H7 (cell line): ENCODE data around the gene EPHB1. TPM values are rescaled to one million over a fixed set of nuclear protein-coding genes. Genes with fewer than 3 reads are reported as not detected.
"Not testable (repeated sequence)": the region's sequence is repeated elsewhere in the genome, so short reads cannot be mapped to it uniquely, and the experiment has no call there.

Experiments used
- DNase-seq: peaks from one replicate; pipeline ENCODE4 v3.0.0; 2012
- H3K27me3 ChIP-seq: 2 replicates; pipeline ENCODE4 v1.6.0; 2011; ENCODE audit warnings: mild to moderate bottlenecking, low read length; ENCODE audit not compliant: control insufficient read depth, insufficient read depth
- H3K36me3 ChIP-seq: replicated peaks from 2 replicates; pipeline ENCODE4 v1.5.1; 2011; ENCODE audit warnings: low read length; ENCODE audit not compliant: control insufficient read depth, insufficient read depth
- H3K4me3 ChIP-seq: 2 replicates; pipeline ENCODE4 v1.5.1; 2011; ENCODE audit warnings: low read depth, mild to moderate bottlenecking, control low read depth, low read length, moderate library complexity; ENCODE audit not compliant: insufficient read depth
- total RNA-seq: library from RNA; depleted of rRNA; stranded (reverse); fragments of >200 nt; shearing (Covaris generic); gene quantifications from 2 replicates; pipeline ENCODE4 v1.2.3, GENCODE V29; 2014

The EPHB1 gene
- total RNA-seq, 1 experiment from 2014 or later = 3.3 TPM

- Histone ChIP-seq H3K36me3 (no peaks in the 10 kb centered on the region), H3K4me3 (no peak overlapping the region), H3K27me3 (no peaks in the 10 kb centered on the region)
- DNase-seq = no peak
Measured at GRCh38 chr3:134766290-134766689, 28.8 kb upstream of the EPHB1 start.

DNA sequence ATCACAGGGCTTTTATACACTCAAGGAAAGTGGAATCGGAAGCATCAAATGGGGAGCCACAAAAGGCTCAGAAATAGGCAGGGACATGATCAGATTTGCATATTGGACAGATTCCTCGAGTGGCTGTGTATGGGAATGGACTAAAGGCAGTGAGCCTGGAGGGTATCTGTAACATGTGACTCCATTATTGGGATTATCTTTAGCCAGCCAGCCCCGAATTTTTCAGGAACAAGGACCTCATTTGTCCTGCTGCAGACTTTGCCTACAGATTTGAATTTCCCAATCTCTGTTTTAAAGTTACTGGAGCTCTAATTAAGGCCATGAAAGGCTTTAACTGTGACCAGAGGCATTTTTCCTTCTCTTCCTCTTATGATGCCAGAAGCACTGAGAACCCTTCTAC lies 26.9 kb upstream of the EPHB1 start:
- no peak for DNase-seq
- Histone ChIP-seq H3K4me3 (no peak overlapping the region), H3K36me3 (no peaks in the 10 kb centered on the region), H3K27me3 (no peaks in the 10 kb centered on the region)

DNA sequence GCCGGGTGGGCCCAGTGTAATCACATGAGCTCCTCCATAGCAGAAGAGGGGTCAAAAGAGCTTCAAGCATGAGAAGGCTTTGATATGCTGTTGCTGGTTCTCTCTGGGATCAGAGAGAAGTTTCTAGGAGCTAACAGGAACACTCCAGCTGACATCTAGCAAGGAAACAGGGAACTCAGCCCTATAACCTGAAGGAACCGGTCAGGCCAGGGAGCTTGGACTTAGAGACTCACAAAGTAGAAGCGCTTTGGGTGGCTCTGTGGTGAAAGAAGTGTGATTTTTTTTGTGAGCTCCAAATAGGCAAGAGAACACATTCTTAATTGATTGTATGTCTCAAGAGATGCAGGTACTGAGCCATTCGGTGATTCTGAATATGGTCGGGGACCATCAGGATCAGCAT lies 26.2 kb upstream of the EPHB1 start:
- Histone ChIP-seq H3K27me3 (no peaks in the 10 kb centered on the region), H3K36me3 (no peaks in the 10 kb centered on the region), H3K4me3 (no peak overlapping the region)
- DNase-seq = no peak

DNA sequence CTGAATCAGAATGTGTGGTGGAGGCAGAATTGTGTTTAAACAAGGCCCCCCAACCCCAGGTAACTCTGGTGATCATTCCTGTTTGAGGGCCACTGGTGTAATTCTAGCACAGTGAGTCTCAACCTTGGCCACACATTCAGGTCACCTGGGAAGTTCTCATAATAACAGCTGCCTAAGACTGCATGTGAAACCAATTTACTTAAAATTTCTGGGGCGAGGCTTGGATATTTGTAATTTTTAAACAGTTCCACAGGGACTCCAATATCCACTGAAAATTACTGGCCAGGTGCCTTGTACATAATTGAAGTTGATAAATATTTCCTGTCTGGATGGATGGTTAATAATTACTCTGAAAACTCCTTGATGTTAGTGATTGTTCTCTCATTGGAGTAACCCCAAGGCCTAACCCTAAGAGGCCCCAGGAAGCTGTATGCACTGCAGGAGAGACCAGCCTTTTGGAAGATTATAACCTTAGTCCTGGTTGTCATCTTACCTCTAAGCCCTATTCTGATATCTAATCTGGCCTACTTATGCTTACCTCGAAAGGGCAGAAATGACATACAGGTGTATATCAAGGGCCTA lies 25.7 kb upstream of the EPHB1 start:
- no peaks in the 10 kb centered on the region for H3K27me3 ChIP-seq
- DNase-seq = no peak
- no peak overlapping the region for H3K4me3 ChIP-seq
- H3K36me3 ChIP-seq = no peaks in the 10 kb centered on the region

DNA sequence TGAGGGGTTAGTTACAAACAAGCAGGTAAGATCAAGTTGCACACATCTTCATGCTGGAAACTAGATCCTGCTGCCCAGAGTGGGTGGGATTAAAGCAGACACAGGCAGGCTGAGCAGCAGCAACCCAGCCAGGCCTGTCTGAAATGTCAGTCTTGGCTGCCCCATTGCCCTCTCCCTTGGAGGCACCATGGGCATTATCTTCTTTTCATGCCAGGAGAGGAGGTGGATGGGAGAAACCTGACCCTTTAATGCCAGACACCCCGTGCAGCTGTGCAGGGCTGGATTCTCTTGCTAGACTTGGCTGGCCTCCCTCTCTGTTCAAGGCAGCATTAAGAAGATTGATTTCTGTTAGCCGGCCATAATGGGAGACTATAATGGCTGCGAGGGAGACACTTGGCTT lies 23.0 kb upstream of the EPHB1 start:
- no peak for DNase-seq
- Histone ChIP-seq H3K36me3 (no peaks in the 10 kb centered on the region), H3K27me3 (no peaks in the 10 kb centered on the region), H3K4me3 (no peak overlapping the region)

GRCh38 chr3:134772591-134772990 lies 22.5 kb upstream of the EPHB1 start:
- Histone ChIP-seq H3K27me3 (no peaks in the 10 kb centered on the region), H3K36me3 (no peaks in the 10 kb centered on the region), H3K4me3 (no peak overlapping the region)
- DNase-seq = no peak

DNA sequence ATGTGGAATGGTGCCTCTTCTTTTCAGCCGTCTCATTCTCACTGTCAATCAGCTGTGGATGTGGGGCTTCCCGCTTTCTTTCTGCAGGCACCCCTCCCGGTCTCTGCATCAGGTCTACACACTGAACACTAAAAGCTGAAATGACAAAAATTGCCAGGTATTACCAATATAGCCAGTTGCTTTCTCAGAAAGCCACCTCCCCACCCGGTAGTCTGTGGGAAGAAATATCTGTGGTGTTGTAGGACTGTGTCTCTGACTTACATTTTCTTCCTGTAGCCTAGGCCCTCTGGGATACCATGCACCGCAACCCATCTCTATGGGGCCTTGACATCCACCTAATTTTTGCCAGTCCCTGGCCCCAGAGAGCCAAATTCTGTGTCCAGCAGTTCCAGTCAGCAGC lies 19.2 kb upstream of the EPHB1 start:
- Histone ChIP-seq H3K4me3 (no peak overlapping the region), H3K27me3 (no peaks in the 10 kb centered on the region), H3K36me3 (no peaks in the 10 kb centered on the region)
- DNase-seq = no peak

- H3K27me3 ChIP-seq = no peaks in the 10 kb centered on the region
- H3K4me3 ChIP-seq = no peak overlapping the region
- no peak for DNase-seq
- no peaks in the 10 kb centered on the region for H3K36me3 ChIP-seq
Measured at GRCh38 chr3:134776518-134776917, 18.5 kb upstream of the EPHB1 start.

DNA sequence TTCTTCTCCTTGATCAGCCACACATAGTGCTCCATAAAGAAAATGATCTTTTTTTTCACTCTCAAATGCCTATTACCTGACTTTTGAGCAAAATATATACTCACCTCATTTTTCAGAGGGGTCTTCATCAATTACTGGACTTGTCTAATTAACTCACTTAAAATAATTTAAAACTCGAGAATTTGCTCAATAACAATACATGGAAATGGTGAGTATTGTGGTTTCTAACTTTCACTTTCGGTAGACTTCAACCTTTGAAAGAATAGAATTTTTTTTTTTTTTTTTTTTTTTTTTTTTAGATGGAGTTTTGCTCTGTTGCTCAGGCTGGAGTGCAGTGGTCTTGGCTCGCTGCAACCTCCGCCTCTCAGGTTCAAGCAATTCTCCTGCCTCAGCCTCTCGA lies 17.7 kb upstream of the EPHB1 start:
- Histone ChIP-seq H3K4me3 (no peak overlapping the region), H3K36me3 (no peaks in the 10 kb centered on the region), H3K27me3 (no peaks in the 10 kb centered on the region)
- DNase-seq = no peak

- not testable (repeated sequence) for H3K36me3 ChIP-seq, H3K27me3 ChIP-seq, H3K4me3 ChIP-seq, DNase-seq
Measured at GRCh38 chr3:134788283-134788682, 6.8 kb upstream of the EPHB1 start.

DNA sequence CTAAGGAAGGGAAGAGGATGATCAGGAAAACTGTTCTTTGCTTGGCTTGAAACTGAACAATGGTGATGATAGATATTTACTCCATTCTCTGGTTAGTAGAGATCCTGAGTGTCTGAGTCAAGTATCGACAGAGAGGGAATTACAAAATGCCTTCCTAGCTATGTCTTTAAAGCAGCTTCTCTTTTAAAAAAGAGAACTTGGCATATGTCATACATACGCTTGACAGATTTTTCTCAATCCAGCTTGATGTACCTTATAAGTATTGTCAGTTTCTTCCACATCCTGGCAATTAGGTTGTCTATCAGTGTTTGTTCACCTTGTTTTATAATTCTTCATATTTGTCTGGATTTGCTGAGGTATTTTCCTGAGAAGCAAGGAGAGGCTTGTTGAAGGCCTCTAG lies 5.0 kb upstream of the EPHB1 start:
- no peak for DNase-seq
- Histone ChIP-seq H3K27me3 (peaks cover 4% of the 10 kb centered on the region), H3K4me3 (no peak overlapping the region), H3K36me3 (no peaks in the 10 kb centered on the region)

GRCh38 chr3:134791992-134792391 lies 3.1 kb upstream of the EPHB1 start:
- H3K36me3 ChIP-seq = no peaks in the 10 kb centered on the region
- DNase-seq = no peak
- H3K27me3 ChIP-seq = peaks cover 21% of the 10 kb centered on the region
- no peak overlapping the region for H3K4me3 ChIP-seq

- Histone ChIP-seq H3K4me3 (no peak overlapping the region), H3K36me3 (no peaks in the 10 kb centered on the region), H3K27me3 (peaks cover 28% of the 10 kb centered on the region)
- DNase-seq = no peak
Measured at GRCh38 chr3:134792700-134793099, 2.4 kb upstream of the EPHB1 start.

- Histone ChIP-seq H3K27me3 (peaks cover 37% of the 10 kb centered on the region), H3K36me3 (no peaks in the 10 kb centered on the region), H3K4me3 (no peak overlapping the region)
- DNase-seq = no peak
Measured at GRCh38 chr3:134793562-134793961, 1.5 kb upstream of the EPHB1 start.

- Histone ChIP-seq H3K4me3 (no peak overlapping the region), H3K27me3 (peaks cover 40% of the 10 kb centered on the region), H3K36me3 (no peaks in the 10 kb centered on the region)
- DNase-seq = no peak
Measured at GRCh38 chr3:134794323-134794722, 737 bp upstream of the EPHB1 start.

DNA sequence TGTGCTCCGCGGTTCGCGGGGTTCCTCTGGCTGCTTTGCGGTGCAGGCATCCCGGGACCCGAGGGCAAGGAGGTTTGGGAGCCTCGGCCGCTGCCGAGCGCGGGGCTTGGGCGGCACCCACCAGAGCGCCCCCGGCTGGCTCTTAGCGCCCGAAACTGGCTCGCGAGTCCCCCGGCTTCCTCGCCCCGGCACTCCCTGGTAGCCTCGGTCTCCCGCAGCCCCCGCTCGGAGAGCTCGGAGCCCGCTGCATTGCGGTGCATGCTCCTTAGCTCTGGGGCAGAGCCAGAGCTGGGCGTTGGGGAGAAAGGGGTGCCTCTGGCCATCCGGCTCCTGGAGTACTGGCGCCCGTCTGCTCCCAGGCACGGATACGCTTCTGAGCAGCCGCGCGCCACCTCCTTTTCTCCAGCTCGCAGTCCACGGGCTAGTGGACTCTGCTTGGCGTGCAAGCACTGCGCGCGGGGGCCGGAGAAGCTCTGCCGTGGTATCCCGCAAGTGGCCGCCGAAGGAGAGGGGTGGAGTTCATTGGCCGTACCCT lies 753 bp downstream of the EPHB1 start:
- DNase-seq = peak; percentile 74

More for the DNA sequence above, 753 bp downstream of the EPHB1 start:
- Histone ChIP-seq H3K27me3 (peaks cover 40% of the 10 kb centered on the region), H3K4me3 (peak overlapping the region; percentile 68), H3K36me3 (no peaks in the 10 kb centered on the region)
